GM23248 (cell line): ENCODE data around the gene PSMD3.

Experiments
- EZH2 ChIP-seq: fragments of 200-600 bp; sonication (generic); IDR thresholded peaks from 2 replicates; pipeline ENCODE4 v1.6.1; 2018; ENCODE audit warnings: antibody characterized with exemption, mild to moderate bottlenecking; ENCODE audit not compliant: insufficient read depth, poor library complexity, severe bottlenecking
- EZH2phosphoT487 ChIP-seq: fragments of 200-600 bp; sonication (generic); IDR thresholded peaks from 2 replicates; pipeline ENCODE4 v1.6.1; 2018; ENCODE audit warnings: antibody characterized with exemption, moderate library complexity, mild to moderate bottlenecking, low read depth; ENCODE audit not compliant: insufficient read depth

DNA sequence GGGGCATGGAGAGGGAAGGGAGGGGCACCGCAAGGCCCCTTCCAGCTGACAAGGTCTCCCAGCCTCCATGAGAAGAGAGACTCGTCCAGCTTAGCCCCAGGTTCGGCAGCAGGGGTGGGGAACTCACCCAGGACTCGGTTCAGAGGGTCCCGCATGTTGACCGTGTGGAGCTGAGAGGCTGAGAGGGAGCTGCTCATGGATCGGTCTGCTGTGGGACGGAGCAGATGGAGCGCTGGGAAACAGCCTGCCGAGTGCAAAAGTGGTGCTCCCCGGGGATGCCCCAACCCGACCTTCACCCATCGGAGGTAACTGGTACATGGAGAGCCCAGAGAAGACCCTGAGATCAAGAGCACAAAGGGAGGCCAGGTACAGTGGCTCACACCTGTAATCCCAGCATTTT lies 39.5 kb downstream of the PSMD3 start:
- TF ChIP-seq EZH2 (no peak), EZH2phosphoT487 (no peak)
